Stimulated activated CD4-positive, alpha-beta T cell treated with anti-CD3 and anti-CD28 coated beads, Interleukin-4, amount 100 ng/mL, for 4 hours (primary cell): ENCODE measurements around the gene NPPC.
"Not testable (repeated sequence)": the region's sequence is repeated elsewhere in the genome, so short reads cannot be mapped to it uniquely, and the experiment has no call there.

Experiments
- DNase-seq, 2 experiments: peaks; one replicate each; pipeline ENCODE4 v3.0.0-alpha.2; 2020

NPPC gene

DNA sequence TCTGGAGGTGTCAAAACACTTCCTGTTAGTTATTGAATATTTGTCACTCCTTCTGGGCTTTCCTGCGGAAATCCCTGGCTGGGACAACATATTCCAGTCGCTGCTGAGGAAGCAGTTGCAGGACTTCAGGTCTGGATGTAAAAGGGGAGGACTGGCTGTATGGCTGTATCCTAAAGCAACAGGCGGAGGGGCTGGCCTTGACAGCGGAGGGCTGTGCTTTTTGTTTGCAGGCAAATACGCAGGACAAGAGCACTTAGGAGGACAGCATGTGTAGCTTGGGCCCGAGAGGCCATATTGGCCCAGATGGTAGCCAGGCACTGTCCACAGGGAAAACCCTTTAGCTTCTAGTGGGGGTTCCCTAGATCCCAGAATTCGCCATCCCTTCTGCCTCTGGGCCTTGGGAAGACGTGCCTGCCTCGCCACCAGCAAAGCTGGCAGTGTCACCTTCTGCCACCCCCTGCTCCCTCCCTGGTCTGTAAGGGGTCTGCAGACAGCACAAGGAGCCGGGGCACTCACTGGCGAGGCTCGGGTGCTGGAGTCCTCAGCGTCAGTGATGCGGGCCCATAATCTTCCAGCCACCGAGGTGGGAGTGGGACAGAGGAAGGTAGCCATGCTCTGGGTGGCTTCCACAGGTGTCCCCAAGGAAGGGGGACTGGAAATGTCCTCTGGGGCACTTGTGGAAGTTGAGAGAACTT lies 6.7 kb downstream of the NPPC start:
- DNase-seq, result no peak

GRCh38 chr2:231918501-231919330 lies 7.5 kb downstream of the NPPC start:
- DNase-seq, result no peak

- no peak for DNase-seq
Observed at GRCh38 chr2:231917280-231918066, 8.7 kb downstream of the NPPC start.

DNA sequence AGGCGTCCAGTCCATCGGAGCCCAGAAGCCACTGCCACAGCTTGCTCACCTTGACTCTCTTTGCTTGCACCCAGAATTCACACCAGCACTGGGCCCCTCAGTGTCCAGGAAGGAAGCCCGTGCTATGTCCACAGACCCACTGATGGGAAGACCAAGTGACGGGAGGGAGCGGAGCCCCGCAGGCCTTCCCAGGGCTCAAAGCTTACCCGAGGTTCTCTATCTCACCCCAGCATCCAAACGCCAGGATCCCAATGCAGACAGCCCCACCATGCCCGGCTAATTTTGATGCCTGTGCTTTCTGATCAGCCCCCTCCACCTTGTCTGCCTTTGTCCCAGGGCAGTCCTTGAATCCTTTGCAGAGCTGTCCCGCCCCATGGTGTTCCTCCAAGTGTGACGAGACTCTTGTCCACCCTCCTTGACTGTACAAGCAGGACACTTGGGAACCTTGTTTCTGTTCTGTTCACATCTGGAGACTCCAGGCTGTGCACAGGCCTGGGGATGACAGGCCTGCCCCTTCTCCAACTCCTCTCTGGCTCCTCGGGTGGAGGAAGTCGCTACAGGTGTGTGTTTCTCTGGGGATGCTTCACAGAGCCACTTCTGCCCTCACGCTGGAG lies 12.0 kb downstream of the NPPC start:
- no peak for DNase-seq

DNA sequence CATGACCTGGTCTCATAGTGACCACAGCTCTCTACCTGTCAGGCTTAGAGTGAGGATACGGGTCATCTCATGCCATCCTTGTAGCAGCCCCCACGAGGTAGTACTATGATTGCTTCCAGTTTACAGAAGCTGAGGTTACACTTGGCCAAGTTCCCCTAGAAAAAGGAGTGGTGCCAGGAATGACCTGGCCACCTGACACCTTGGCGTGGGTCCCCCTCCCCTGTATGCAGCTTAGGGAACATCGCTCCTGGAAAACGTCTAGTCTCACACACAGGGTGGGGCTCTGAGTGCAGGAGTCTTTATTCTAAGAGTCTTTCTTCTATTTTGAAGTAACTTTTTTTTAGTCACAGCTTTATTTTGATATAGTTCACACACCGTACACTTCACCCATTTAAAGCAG lies 14.8 kb downstream of the NPPC start:
- DNase-seq, result no peak

DNA sequence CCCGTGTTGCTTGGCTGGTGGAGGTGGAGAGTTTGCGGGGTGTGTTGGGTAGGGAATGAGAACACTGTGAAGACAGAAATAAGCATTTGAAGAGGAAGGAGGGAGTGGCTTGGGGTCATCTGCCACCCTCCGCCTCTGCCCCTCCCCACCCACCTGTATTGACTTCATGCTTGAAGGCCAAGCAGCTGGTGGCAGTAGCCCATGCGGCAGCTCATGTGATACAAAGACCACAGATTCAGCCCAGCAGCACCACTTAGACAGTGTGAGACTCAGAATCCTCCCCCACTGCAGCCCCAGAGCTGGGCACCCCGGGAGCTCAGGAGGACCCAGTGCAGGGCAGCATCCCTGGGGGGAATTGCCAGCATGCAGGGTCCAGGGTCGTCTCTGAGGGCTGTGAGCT lies 15.4 kb downstream of the NPPC start:
- DNase-seq, result no peak

DNA sequence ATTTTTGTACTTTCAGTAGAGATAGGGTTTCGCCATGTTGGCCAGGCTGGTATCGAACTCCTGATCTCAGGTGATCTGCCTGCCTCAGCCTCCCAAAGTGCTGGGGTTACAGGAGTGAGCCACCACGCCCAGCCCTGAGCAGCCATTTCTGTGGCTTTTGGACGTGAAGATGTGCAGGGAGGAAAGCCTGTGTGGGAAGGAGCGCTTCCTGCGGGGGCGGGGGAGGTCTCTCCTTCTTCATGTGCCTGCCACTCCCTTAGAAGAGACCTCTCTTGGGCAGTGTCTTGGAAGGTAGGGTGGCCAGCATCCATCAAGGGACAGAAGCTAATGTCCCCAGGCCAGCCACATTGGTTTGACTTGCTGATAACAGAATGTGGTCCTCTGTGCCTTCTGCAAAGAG lies 16.0 kb downstream of the NPPC start:
- DNase-seq, result not testable (repeated sequence)

DNA sequence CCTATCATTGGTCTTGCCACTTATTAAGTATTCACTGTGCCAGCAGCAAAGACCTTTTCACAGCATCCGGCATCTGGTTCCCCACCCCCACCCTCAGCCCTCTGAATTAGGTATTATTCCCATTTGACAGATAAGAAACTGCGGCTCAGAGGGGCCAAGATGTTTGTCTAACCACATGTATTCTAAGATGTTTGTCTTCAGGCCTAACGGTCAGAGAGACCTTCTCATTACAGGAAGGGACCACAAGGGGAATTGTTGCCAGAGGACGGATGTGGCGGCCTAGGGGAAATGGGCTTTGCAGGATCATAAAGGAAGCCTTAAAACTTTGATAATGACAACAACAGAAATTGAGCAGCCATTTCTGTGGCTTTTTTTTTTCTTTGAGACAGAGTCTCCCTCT lies 16.6 kb downstream of the NPPC start:
- DNase-seq, result no peak

GRCh38 chr2:231908584-231908983 lies 17.6 kb downstream of the NPPC start:
- no peak for DNase-seq

- no peak for DNase-seq
Observed at GRCh38 chr2:231907765-231908164, 18.4 kb downstream of the NPPC start.

GRCh38 chr2:231905026-231905425 lies 21.2 kb downstream of the NPPC start:
- DNase-seq, result no peak

DNA sequence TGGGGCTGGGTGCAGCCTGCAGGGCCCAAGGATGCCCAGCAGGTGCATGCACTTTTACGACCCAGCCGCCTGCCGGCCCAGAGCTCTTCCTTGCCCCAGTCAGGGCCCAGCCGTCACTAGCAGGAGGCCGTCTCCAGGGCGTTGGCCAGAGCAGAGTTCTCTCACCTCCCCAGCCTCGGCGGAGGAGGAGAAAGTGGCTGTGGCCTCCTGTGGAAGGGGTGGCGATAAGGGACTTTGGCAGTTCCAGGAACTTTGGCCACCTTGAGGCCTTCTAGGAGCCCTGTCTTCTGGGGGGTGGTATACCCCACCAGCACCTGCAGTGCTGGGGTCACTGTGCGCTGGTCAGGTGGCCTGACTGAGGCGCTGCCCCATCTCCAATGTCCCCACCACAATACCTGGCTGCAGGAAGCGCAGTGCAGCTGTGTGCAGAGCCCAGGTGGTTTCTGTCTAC lies 22.0 kb downstream of the NPPC start:
- no peak for DNase-seq

GRCh38 chr2:231902598-231902997 lies 23.6 kb downstream of the NPPC start:
- DNase-seq, result no peak

DNA sequence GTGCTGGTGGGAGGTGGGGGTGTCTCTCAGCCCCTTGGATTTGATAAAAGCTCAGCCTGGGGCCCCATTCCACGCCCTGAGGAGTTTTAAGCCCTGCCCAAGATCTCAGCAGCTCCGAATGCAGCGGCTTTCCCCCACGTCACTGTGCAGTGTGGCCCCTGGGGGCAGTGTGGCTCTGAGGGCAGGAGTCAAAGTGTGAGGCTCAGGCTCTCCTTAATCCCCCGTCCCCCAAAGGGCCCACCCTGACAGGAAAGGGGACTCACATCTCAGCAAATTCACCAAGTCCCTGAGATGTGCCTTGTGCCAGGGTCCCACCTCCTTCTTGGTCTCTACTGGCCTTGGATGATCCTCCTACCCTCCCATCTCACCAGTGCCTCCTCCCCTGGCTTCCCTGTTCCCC lies 25.2 kb downstream of the NPPC start:
- DNase-seq, result no peak

DNA sequence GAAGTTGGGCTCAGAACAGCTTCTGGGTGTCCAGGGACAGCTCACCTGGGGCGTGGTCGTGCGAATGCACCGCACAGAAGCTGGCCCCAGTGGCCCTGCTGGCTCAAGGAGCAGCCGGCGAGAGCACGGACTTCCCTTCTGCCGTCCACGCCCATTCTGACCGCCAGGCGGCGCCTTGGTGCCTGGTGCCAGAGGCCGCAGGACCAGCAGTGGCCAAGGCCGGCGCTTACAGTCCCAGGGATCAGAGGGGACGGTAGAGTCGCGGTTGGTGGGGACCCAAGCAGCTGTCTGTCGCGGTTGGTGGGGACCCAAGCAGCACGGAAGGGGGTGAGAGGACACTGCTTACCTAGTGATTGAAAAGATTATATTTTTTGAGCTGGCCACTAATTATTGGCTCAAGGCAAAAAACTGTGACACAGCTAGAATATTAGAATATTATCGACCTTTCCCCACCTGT lies 25.7 kb downstream of the NPPC start:
- DNase-seq, result peak; percentile 9 to 60

DNA sequence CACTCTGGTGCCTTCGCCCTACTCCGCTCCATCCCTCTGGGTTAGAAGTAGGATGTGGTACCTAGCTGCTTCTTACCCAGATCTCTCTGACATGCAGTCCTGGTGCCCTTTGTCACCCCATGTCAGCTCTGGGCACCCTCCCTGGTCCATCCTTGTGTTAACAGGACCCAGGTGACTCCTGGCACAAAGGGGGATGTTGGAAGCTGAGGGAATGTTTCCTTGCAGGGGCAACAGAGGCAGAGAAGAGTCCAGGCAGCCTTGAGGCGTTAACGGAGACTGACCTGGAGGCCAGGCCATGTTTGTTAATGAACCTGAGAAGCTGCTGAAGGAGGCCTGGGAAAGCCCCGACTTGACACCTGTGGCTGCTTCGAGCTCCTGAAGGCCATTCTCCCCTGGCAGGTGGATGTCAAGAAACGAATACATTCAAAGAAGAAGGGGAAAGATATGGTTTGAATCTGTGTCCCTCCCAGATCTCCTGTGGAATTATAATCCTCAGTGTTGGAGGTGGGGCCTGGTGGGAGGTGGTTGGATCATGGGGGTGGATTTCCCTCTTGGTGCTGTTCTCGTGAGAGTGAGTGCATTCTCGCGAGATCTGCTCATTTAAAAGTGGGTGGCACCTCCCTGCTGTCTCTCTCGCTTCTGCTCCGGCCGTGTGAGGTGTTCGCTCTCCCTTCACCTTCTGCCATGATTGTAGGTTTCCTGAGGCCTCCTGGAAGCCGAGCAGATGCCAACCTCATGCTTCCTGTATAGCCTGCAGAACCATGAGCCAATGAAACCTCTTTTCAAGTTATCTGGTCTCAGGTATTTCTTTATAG lies 31.4 kb downstream of the NPPC start:
- DNase-seq, result no peak

DNA sequence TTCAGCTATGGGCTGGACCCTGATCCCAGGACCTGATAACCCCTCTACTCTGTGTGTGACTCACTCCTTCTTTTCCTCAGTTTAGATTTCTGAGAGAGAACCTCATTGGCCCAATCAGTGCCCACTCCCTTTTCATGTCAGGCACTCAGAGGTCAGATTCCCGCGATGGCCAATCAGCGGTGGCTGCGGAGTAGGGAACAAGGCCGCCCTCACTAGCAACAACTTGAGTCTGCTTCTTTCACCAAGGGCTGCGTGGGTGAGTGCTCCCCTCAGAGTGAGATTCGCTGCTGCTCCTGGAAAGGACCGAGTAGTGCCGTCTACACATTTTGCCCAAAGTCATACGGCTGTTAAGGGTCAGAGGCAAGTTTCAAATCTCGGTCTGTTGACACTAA lies 34.7 kb downstream of the NPPC start:
- no peak for DNase-seq

DNA sequence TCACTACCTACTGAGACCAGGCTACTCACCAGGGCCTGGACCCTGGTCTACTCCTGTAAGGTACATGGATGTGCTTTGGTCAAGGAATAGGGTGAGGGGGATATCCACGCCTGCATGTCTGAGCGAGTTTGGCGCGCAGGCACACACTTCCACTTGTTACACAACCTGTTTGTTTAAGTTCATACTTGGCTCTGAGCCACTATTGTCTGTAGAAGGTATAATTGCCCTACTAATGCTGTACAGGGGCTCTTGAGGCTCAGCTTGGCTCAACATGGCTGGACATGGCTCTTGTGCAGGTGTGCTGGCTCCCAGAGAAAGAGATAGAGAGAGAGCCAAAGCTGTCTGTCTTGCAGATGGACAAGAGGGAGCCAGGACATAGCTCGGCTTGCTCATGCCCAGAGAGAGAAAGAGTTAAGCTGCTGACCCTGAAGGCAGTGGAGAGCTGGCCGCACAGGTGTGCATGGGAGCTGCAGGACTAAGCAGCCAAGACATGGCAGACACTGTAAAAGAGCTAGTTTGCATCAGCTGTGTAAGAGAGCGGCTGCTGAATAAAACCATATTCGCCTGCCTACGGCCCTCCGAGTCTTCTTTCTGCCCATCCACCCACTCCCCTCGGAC lies 35.2 kb downstream of the NPPC start:
- no peak for DNase-seq

DNA sequence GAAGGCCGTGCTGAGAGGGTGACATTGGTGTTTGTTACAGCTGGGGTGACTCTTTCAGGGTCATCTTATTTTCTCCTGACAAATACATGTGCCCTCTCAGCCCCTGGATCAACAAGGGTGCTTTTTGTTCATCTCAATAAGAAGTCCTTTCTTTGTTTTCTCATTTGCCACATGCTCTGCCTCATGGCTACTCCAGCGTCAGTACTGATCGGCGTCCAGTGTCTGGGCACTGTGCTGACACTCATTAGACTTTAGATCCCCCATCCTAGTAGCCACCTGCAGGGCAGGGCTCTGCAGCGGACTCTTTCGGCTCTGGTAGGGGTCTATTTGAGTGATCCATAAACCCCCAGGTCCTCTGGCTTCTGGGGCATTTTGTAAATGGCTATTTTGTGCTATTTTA lies 38.4 kb downstream of the NPPC start:
- no peak for DNase-seq

DNA sequence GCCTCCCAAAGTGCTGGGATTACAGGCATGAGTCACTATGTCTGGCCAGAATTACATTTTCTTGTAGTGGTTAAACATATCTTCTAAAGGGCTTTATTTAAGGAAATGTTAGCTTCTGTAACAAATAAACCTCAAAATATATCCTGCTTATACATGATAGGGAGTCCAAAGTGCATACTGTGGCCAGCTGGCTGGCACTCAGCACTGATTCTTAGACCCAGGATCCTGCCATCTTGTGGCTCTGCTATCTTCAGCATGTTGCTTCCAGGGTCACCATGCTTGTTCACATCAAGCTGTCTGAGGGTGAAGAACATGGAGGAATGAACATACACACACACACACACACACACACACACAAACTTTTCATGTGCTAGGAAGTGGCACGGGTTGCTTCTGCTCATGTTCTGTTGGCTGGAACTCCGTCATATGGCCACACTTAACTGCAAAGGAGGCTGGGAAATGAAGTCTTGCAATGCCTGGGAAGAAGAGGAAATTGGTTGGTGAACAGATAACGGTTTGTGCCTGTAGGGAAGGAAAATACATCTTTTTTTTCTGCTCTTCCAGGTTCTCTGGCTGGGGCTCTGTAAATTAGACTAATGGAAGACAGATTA lies 40.0 kb downstream of the NPPC start:
- no peak for DNase-seq

DNA sequence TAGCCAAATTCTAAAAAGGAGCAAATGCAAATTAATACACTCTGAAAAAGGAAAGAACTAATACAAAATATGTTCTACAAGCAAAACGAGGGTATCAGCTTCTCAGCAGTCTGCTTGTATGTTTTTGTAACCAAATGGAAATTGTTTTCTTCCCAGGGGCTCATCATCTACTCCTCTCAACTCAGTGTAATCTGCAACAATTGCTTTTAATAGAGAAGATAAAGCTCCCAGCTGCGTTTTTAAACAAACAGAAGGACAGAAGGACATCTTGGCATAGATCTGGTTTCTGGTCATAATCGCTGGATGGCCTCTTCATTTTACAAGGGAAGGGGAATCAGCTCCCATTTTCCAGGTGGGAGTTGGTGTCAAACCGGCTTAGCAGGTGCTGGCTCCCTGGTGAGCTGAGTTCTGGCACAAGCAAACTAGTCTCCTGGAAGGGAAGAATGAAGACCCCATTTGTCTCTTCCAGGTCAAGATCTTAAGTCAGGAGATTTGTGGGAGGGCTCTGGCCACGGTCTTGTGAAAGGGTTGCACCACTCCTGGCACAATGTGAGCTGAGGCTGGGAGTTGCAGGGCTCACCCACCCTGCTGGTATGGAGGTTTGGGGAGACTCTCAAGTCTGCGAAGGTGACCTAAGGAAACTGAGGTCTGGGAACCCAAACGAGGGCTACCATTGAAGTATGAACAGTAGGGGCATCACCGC lies 41.6 kb downstream of the NPPC start:
- no peak for DNase-seq
